Embryonic facial prominence (tissue), 1 donor: ENCODE measurements around the gene TIMM23B.
A peak's percentile ranks its signal among the peaks of the same experiment; 100 is the strongest.
"Not testable (repeated sequence)": the region's sequence is repeated elsewhere in the genome, so short reads cannot be mapped to it uniquely, and the experiment has no call there.

Experiments used
- DNase-seq: peaks from one replicate; pipeline ENCODE4 v3.0.0-alpha.2; 2016; ENCODE audit errors: extremely low spot score

TIMM23B gene, protein sequence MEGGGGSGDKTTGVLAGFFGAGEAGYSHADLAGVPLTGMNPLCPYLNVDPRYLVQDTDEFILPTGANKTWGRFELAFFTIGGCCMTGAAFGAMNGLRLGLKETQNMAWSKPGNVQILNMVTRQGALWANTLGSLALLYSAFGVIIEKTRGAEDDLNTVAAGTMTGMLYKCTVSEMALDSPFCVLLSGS

DNA sequence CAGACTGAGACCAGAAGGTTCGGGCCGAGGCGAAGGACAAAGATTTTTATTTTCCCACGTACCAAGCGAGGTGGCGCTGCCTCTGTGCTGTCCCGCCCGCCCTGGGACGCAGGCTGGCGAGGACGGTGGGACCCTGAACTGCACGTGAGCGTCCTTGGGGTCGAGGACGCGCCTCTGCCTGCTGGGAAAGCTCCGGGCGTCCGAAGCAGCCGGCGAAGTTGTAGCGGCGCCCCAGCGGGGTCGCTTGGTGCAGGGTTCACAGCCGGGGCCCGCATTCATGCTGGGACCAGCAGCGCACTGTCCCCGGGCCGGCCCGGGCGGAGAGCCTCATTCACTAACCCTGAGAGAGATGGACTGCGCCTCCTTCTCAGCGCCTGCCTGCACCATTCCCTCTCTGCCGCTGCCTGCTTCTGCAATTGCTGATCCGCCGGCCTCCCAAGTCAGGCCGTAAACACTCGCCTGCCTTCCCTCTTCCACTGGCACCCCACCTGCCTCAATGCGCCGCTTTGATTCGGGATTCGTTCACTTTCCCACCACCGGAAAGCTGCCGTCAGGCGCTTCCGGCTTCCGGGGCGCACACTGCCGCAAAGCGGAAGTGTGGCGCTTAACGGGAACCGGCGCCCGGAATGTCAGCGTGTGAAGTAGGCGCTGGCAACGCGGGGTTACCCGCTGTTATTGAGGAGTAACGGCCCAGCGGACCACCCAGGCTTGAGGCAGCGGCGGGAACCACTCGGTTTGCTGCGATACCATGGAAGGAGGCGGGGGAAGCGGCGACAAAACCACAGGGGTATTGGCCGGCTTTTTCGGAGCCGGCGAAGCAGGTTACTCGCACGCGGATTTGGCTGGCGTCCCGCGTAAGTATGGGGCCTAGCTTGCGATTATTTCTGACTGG, at the start of gene TIMM23B, which contains the start of gene PARG:
TIMM23B (plus strand) TSS at position 607 of the 892 bp plus-strand sequence; CDS start at position 749, 142 bp downstream.
PARG (minus strand) TSS at position 581 of the 892 bp plus-strand sequence; CDS start at position 279, 302 bp downstream.
- DNase-seq, result peak; percentile 27

- DNase-seq, result not testable (repeated sequence)
These were observed 41.9 kb upstream of the TIMM23B start for GRCh38 chr10:49899999-49900398.

- not testable (repeated sequence) for DNase-seq
These were observed 41.4 kb upstream of the TIMM23B start for GRCh38 chr10:49900406-49900805.

DNA sequence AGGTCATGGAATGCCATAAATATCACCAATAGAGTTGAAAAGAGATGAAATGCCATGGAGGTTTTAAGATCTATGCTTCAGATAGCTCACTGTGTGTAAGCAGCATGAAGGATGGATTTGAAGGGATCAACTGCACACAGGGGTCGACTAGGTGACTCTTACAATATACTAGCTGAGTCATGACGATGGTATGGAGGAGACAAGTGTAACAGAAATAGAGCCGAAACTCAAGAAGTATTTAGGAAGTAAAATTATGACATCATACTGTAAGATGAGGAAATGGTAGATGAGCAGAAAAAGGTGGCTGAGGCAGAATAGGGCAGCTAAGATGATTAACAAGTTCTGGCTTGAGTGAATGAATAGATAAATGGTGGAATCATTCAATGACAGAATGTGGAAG, 38.0 kb upstream of the TIMM23B start:
- DNase-seq, result not testable (repeated sequence)

- DNase-seq, result not testable (repeated sequence)
These were observed 33.4 kb upstream of the TIMM23B start for GRCh38 chr10:49908290-49909080.

GRCh38 chr10:49910295-49910694, 31.6 kb upstream of the TIMM23B start:
- DNase-seq, result not testable (repeated sequence)

GRCh38 chr10:49916451-49916850, 25.4 kb upstream of the TIMM23B start:
- DNase-seq, result not testable (repeated sequence)

GRCh38 chr10:49917927-49918326, 23.9 kb upstream of the TIMM23B start:
- DNase-seq, result not testable (repeated sequence)

- not testable (repeated sequence) for DNase-seq
These were observed 19.8 kb upstream of the TIMM23B start for GRCh38 chr10:49922041-49922440.

GRCh38 chr10:49923572-49923971, 18.3 kb upstream of the TIMM23B start:
- DNase-seq, result not testable (repeated sequence)

DNA sequence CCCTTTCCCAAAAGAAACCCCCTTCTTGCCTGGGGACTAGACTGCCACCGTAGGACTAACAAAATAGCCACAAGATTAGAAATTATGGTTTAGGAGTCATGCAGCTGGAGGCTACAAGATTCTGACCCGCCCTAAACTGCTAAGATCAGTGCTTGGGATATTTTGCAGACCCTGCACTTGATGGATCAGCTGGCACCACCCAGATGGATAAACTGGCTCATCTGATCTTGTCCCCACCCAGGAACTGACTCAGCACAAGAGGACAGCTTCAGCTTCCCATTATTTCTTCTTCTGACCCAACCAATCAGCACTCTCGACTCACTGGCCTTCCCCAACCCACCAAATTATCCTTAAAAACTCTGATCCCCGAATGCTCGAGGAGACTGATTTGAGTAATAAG, 10.6 kb upstream of the TIMM23B start:
- not testable (repeated sequence) for DNase-seq

DNA sequence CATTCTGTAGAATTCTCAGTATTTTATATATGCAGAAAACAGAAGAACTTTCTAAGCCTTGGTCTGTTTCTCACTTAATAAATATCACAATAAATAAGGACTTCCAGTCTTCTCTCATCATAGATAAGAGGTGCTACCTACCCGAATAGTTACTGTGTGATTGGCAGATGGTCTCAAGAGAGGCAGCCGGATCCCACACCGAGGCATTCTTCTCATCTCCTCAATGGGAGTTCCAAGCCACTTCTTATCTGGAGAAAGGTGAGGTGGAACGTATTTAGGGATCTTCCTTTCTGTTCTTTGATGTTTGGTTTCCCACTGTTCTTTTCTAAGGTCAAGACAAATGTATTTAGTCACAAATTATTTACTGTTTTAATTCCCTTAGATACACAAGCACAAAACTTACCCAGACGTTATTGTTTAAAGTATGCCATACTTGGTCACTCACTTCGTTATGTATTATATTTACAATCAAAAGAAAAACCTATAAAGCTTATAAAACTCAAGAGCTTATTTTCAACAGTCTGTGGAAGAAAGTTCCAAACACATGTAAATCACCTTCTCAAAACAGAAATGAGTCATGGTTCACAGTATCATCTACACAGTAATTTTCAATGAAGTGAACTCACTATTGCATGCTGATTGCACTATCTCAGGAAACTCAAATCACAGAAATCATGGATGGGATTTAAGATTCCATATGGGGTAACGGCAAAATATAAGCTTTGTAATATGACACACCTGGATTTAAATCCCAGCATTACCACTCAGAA, 9.7 kb upstream of the TIMM23B start:
- DNase-seq, result not testable (repeated sequence)

- not testable (repeated sequence) for DNase-seq
These were observed 469 bp downstream of the TIMM23B start for GRCh38 chr10:49942339-49942705.

DNA sequence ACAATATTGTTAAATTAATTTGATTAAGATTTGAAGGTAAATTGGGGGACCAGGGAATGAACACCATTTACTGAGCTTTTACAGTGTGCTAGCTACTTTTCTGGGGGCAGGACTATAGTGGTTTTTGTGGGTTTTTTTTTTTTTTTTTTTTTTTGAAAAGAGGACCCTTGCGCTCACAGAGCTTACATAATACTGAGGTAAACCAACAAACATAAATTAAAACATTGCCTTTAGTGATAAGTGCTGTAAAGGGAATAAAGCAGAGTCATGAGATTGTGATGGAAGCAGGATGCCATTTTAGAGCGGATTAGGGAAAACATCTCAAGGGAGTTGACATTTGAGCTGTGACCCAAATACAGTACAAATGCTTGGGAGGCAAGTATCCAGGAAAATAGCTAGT, 1.8 kb downstream of the TIMM23B start:
- not testable (repeated sequence) for DNase-seq

- DNase-seq, result not testable (repeated sequence)
These were observed 6.3 kb downstream of the TIMM23B start for GRCh38 chr10:49948142-49948541.

- not testable (repeated sequence) for DNase-seq
These were observed 6.9 kb downstream of the TIMM23B start for GRCh38 chr10:49948737-49949136.

DNA sequence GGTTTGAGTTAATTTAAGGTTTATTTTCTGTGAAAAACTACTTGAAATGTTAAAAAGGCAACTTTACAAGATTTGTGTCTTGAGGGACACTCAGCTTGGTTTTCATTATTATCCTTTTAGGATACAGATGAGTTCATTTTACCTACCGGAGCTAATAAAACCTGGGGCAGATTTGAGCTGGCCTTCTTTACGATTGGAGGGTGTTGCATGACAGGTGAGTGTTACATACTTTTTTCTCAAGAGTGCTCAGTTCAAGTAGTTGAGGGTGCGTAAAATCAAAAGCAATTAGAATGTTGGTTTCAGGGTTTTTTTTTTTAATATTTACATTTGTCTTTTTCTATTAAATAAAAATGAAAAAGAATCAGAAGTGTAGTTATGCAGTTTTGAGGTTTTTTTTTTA, 10.2 kb downstream of the TIMM23B start:
- DNase-seq, result not testable (repeated sequence)

- DNase-seq, result not testable (repeated sequence)
These were observed 11.3 kb downstream of the TIMM23B start for GRCh38 chr10:49953122-49953521.

DNA sequence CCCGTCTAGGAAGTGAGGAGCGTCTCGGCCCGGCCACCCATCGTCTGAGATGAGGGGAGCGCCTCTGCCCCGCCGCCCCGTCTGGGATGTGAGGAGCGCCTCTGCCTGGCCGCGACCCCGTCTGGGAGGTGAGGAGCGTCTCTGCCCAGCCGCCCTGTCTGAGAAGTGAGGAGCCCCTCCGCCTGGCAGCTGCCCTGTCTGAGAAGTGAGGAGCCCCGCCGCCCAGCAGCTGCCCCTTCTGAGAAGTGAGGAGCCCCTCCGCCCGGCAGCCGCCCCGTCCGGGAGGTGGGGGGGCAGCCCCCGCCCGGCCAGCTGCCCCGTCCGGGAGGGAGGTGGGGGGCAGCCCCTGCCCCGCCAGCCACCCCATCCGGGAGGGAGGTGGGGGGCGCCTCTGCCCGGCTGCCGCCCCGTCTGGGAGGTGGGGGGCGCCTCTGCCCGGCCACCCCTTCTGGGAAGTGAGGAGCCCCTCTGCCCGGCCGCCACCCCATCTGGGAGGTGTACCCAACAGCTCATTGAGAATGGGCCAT, 28.5 kb downstream of the TIMM23B start:
- not testable (repeated sequence) for DNase-seq

DNA sequence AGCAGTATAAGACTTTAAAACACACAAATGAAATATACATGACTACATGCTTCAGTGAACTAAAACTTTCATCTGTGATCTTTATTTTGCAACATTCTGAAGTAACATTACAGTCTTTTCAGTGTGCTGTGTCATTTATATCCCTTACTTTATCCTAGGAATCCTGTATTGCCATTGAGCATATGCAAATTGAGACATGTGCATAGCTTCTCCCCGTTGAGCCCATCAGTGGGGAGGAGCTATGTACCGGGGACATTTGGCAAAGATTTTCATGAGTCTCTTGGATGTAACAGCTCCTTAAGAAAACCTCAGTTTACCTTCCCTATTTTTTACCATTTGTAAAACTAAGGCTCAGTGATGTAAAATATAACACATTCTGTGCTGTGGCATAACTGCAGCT, 29.6 kb downstream of the TIMM23B start:
- DNase-seq, result not testable (repeated sequence)

DNA sequence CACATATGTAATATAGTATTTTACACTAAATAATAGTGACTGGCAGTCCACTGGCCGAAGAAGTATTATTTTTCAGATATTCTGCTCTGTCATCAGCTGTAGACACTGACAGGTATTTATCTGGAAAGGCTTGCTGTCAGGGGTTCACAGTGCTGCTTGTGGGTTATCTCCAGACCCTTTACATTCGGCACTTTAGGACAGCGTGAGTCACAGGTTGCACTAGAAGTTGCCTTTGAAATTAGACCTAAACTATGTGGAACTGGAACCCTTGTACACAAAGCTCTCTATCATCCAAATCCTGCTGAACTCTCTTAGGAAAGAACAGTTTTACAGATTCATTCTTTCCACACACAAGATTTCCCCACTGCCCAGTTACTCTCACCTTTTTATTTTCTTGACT, 30.2 kb downstream of the TIMM23B start:
- not testable (repeated sequence) for DNase-seq
